HCT116 (cell line): ENCODE results near the gene YTHDF1.

ENCODE experiments used
- ZFX ChIP-seq: fragments of 450-650 bp; IDR thresholded peaks from 2 replicates; pipeline ENCODE4 v1.6.1; 2017
- TF ChIP-seq, protein P1 (sequence below), 3 experiments: fragments of 200-600 bp in 1 of 3; sonication (generic) in 1 of 3; IDR thresholded peaks in 2 of 3; conservative IDR thresholded peaks in 1 of 3; 2 replicates each; pipeline ENCODE4 v1.5.1; 2012 to 2017; ENCODE audit warnings: low read depth in 2 of 3, low read length in 2 of 3, antibody characterized with exemption in 1 of 3, borderline replicate concordance in 1 of 3, control low read depth in 1 of 3, mild to moderate bottlenecking in 1 of 3, mixed read lengths in 1 of 3, mixed run types in 1 of 3, moderate library complexity in 1 of 3; ENCODE audit not compliant: insufficient read depth in 1 of 3

DNA sequence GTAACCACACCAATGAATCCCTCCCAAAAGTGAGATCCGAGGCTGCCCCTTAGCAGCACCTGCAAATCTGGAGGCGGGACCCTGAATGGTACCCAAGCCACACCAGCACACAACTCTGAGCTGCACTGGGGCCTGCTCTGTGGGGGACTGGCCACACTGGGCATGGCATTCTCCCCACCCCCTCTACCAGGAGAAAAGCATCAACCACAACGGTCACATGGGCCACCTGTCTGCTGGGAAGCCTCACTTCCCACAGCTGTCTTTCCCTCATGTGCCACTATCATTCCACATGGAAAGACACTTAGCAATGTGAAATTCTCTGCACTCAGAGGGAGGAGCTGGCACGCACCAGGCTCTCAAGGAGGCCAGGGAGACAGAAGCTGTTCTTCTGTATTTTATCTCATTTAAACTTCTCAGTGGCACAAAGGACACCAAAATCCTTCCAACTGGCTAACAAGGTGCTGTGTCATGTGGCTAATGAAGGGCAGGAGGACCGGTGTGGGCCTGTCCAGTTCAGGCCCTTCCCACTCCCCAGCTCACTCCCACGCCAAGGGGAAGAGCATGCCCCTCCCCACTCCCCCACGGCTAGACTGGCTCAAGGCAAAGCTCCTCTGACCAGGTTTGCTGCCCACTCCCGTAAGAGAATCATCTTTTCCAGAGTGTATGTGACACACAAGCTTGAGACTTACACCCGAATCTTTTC lies 19.0 kb downstream of the YTHDF1 start:
- TF ChIP-seq ZFX: no peak
- TF ChIP-seq, protein P1, sequence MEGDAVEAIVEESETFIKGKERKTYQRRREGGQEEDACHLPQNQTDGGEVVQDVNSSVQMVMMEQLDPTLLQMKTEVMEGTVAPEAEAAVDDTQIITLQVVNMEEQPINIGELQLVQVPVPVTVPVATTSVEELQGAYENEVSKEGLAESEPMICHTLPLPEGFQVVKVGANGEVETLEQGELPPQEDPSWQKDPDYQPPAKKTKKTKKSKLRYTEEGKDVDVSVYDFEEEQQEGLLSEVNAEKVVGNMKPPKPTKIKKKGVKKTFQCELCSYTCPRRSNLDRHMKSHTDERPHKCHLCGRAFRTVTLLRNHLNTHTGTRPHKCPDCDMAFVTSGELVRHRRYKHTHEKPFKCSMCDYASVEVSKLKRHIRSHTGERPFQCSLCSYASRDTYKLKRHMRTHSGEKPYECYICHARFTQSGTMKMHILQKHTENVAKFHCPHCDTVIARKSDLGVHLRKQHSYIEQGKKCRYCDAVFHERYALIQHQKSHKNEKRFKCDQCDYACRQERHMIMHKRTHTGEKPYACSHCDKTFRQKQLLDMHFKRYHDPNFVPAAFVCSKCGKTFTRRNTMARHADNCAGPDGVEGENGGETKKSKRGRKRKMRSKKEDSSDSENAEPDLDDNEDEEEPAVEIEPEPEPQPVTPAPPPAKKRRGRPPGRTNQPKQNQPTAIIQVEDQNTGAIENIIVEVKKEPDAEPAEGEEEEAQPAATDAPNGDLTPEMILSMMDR (IDR thresholded peaks at IDR 0.05 in 2 of 3, conservative IDR thresholded peaks at IDR 0.05 in 1 of 3; ENCODE audit: borderline replicate concordance in 1 of 3, insufficient read depth in 1 of 3, low read depth in 2 of 3, low read length in 2 of 3): no peak
